ENCODE results near the gene AVEN.

DNA sequence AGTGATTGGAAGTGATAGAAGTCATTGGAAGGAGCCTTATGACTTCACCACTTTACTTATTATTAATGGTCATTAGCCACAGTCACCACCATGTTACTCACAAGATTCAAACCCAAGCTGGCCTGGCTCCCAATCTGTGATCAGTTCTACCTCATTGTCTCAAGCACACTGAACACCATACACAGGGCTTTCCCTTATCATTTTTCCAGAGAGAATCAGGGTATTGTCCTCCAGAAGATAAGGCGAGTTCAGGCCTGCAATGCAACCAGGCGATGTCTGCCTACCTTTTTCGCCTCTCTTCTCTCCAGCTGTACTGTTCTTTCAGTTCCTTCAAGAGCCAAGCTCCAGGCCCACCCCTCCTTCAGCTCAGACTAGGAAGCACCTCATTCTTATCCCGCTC, 37.8 kb upstream of the AVEN start:
- TF ChIP-seq, protein P1, sequence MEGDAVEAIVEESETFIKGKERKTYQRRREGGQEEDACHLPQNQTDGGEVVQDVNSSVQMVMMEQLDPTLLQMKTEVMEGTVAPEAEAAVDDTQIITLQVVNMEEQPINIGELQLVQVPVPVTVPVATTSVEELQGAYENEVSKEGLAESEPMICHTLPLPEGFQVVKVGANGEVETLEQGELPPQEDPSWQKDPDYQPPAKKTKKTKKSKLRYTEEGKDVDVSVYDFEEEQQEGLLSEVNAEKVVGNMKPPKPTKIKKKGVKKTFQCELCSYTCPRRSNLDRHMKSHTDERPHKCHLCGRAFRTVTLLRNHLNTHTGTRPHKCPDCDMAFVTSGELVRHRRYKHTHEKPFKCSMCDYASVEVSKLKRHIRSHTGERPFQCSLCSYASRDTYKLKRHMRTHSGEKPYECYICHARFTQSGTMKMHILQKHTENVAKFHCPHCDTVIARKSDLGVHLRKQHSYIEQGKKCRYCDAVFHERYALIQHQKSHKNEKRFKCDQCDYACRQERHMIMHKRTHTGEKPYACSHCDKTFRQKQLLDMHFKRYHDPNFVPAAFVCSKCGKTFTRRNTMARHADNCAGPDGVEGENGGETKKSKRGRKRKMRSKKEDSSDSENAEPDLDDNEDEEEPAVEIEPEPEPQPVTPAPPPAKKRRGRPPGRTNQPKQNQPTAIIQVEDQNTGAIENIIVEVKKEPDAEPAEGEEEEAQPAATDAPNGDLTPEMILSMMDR (conservative IDR thresholded peaks at IDR 0.05; ENCODE audit: low read depth, low read length) = no peak
- TF ChIP-seq EZH2 (IDR thresholded peaks at IDR 0.05; ENCODE audit: borderline replicate concordance, low read depth, low read length, poor library complexity, severe bottlenecking) = no peak
